Naive thymus-derived CD4-positive, alpha-beta T cell (primary cell): ENCODE data around the gene SUPT20H. TPM values are rescaled to one million over a fixed set of nuclear protein-coding genes. Genes with fewer than 3 reads are reported as not detected.

Experiments
- polyA plus RNA-seq, 2 donors: library from polyadenylated mRNA; unstranded; fragments of 300-500 nt; fragmentation: Illumina TruSeq; gene quantifications; one replicate each; pipeline ENCODE4 v1.2.3, GENCODE V29; 2021
- total RNA-seq, 6 experiments: library from RNA in 5 of 6; stranded (reverse) in 5 of 6; gene quantifications; 1 replicate in 5 of 6; 2 replicates in 1 of 6; pipeline ENCODE4 v1.2.3 and lab custom pipeline; 2021 to 2026

Gene SUPT20H
- total and polyA plus RNA-seq, 7 experiments from 2014 or later = 63.0 to 106 (median 75.8) TPM

Other genes with a start within 250 kb of the SUPT20H start
- gene RFXAP, start 240.5 kb downstream of the SUPT20H start, total RNA-seq = 10 to 100 TPM in 3 of 5 experiments, 1 to 10 TPM in 2; 4.9 to 12.7 (median 12.0) TPM
- gene RFXAP, start 240.5 kb downstream of the SUPT20H start, polyA plus RNA-seq = 1 to 10 TPM; 2.4 TPM
- not detected for gene SMAD9, start 139.4 kb downstream of the SUPT20H start, total RNA-seq
- gene SMAD9, start 139.4 kb downstream of the SUPT20H start, polyA plus RNA-seq = under 1 TPM; 0.02 to 0.05 TPM
- 10 to 100 TPM; 12.1 to 39.3 (median 22.8) TPM for gene ALG5, start 60.3 kb downstream of the SUPT20H start, total RNA-seq
- 10 to 100 TPM; 62.7 to 82.2 TPM for gene ALG5, start 60.3 kb downstream of the SUPT20H start, polyA plus RNA-seq
- gene EXOSC8, start 58.9 kb downstream of the SUPT20H start, total RNA-seq = 10 to 100 TPM; 41.0 to 91.7 (median 80.3) TPM
- 10 to 100 TPM; 57.8 to 98.3 TPM for gene EXOSC8, start 58.9 kb downstream of the SUPT20H start, polyA plus RNA-seq
- gene CSNK1A1L, start 46.0 kb upstream of the SUPT20H start, total RNA-seq = not detected
- gene CSNK1A1L, start 46.0 kb upstream of the SUPT20H start, polyA plus RNA-seq = not detected